Endothelial cell of umbilical vein (primary cell): ENCODE measurements around the gene PCLO. TPM values are rescaled to one million over a fixed set of nuclear protein-coding genes. Genes with fewer than 3 reads are reported as not detected.

Experiments used
- BruUV-seq: library from RNA; stranded (reverse); fragments of 400-500 nt; replicated peaks from 2 replicates; lab custom pipeline; 2021; lab: Mats Ljungman, UMichigan
- CTCF ChIA-PET: fragments of 300-600, 350-600 bp; sonication (Branson Sonifier 250); formaldehyde crosslinking; loops from one replicate; lab custom pipeline; 2021; ENCODE audit warnings: antibody characterized with exemption, inconsistent platforms; lab: Charles Lee
- POLR2A ChIA-PET: fragments of 300-600, 350-600 bp; sonication (Branson Sonifier 250); formaldehyde crosslinking; loops from one replicate; lab custom pipeline; 2021; ENCODE audit warnings: antibody characterized with exemption, inconsistent platforms; lab: Charles Lee
- DNase-seq: peaks from one replicate; pipeline ENCODE4 v3.0.0-alpha.2; 2011; ENCODE audit warnings: low read depth, low spot score
- FAIRE-seq: peaks from 2 replicates; lab custom pipeline; 2011; peaks lifted over from hg19 to GRCh38; lab: Jason Lieb, UNC
- H2AFZ ChIP-seq: 2 replicates; pipeline ENCODE4 v1.6.0; 2012; ENCODE audit warnings: low read depth, low read length, control low read depth, inconsistent platforms
- H3K27ac ChIP-seq: 2 replicates; pipeline ENCODE4 v1.5.1; 2011; ENCODE audit warnings: low read depth, mild to moderate bottlenecking, control low read depth, low read length, moderate library complexity; ENCODE audit not compliant: insufficient read depth
- H3K27me3 ChIP-seq, 2 experiments: 2 replicates each; pipeline versions ENCODE4 v1.6.0 to v1.6.1; 2011; ENCODE audit warnings: low read length in 2 of 2, mixed read lengths in 1 of 2; ENCODE audit not compliant: control insufficient read depth in 2 of 2, insufficient read depth in 2 of 2
- H3K36me3 ChIP-seq, 2 experiments: 2 replicates in 1 of 2; 3 replicates in 1 of 2; pipeline ENCODE4 v1.5.1; 2011; ENCODE audit warnings: low read length in 2 of 2, mild to moderate bottlenecking in 1 of 2, moderate library complexity in 1 of 2; ENCODE audit not compliant: control insufficient read depth in 2 of 2, insufficient read depth in 2 of 2; ENCODE audit errors: extremely low read depth in 1 of 2
- H3K4me1 ChIP-seq: 3 replicates; pipeline ENCODE4 v1.5.1; 2011; ENCODE audit warnings: mild to moderate bottlenecking, low read length; ENCODE audit not compliant: control insufficient read depth, insufficient read depth; ENCODE audit errors: extremely low read depth
- H3K4me2 ChIP-seq: 2 replicates; pipeline ENCODE4 v1.6.1; 2011; ENCODE audit warnings: low read length, control low read depth, mixed read lengths; ENCODE audit not compliant: insufficient read depth
- H3K4me3 ChIP-seq, 3 experiments: fragments of 200-600 bp in 1 of 3; sonication (generic), shearing (Covaris generic) in 1 of 3; replicated peaks in 1 of 3; 2 replicates each; pipeline ENCODE4 v1.5.1; 2011 to 2016; ENCODE audit warnings: control low read depth in 3 of 3, low read length in 3 of 3, mild to moderate bottlenecking in 2 of 3, inconsistent platforms in 1 of 3, low read depth in 1 of 3, moderate library complexity in 1 of 3; ENCODE audit not compliant: insufficient read depth in 1 of 3
- H3K79me2 ChIP-seq: 2 replicates; pipeline ENCODE4 v1.6.0; 2012; ENCODE audit warnings: low read length, inconsistent platforms; ENCODE audit not compliant: control insufficient read depth, insufficient read depth
- H3K9ac ChIP-seq: replicated peaks from 2 replicates; pipeline ENCODE3; 2011; ENCODE audit warnings: low read length, control low read depth; ENCODE audit not compliant: insufficient read depth; ENCODE audit errors: extremely low read depth
- H3K9me1 ChIP-seq: replicated peaks from 3 replicates; pipeline ENCODE4 v1.6.0; 2011; ENCODE audit warnings: mild to moderate bottlenecking, low read length; ENCODE audit not compliant: control insufficient read depth, insufficient read depth; ENCODE audit errors: extremely low read depth
- H3K9me3 ChIP-seq: replicated peaks from 2 replicates; pipeline ENCODE4 v1.5.1; 2012; ENCODE audit warnings: low read length, inconsistent platforms; ENCODE audit not compliant: control insufficient read depth, insufficient read depth
- H4K20me1 ChIP-seq: replicated peaks from 2 replicates; pipeline ENCODE3; 2011; ENCODE audit warnings: mild to moderate bottlenecking, low read length; ENCODE audit not compliant: control insufficient read depth, insufficient read depth; ENCODE audit errors: extremely low read depth
- EZH2 ChIP-seq: IDR thresholded peaks from 2 replicates; pipeline ENCODE4 v1.6.1; 2012; ENCODE audit warnings: borderline replicate concordance, low read depth, mild to moderate bottlenecking, moderate library complexity, low read length, inconsistent platforms; ENCODE audit not compliant: severe bottlenecking
- FOS ChIP-seq: IDR thresholded peaks from 2 replicates; pipeline ENCODE4 v1.6.1; 2011; ENCODE audit warnings: mild to moderate bottlenecking, low read length, moderate library complexity, borderline replicate concordance; ENCODE audit not compliant: insufficient read depth
- GATA2 ChIP-seq: IDR thresholded peaks from 2 replicates; pipeline ENCODE4 v1.7.0; 2011; ENCODE audit warnings: low read depth, mild to moderate bottlenecking, moderate library complexity, mixed read lengths, low read length; ENCODE audit not compliant: insufficient read length, insufficient read depth
- JUN ChIP-seq: IDR thresholded peaks from 2 replicates; pipeline ENCODE4 v1.6.1; 2011; ENCODE audit warnings: borderline replicate concordance, low read depth; ENCODE audit not compliant: insufficient read length, insufficient read depth
- MYC ChIP-seq: IDR thresholded peaks from one replicate; pipeline ENCODE4 v1.6.1; 2011; ENCODE audit warnings: mild to moderate bottlenecking, low read depth, low read length
- POLR2A ChIP-seq: IDR thresholded peaks from 2 replicates; pipeline ENCODE4 v1.6.1; 2012; ENCODE audit warnings: low read depth, mild to moderate bottlenecking, control low read depth, low read length
- POLR2AphosphoS5 ChIP-seq: IDR thresholded peaks from 2 replicates; pipeline ENCODE4 v1.6.1; 2012; ENCODE audit warnings: low read depth, mild to moderate bottlenecking, control low read depth, low read length, moderate library complexity; ENCODE audit not compliant: insufficient read depth
- dilution Hi-C: fragments of 300-500 bp; cut with MboI; formaldehyde crosslinking; loops from one replicate; pipeline ENCODE4 v1.15.0; 2019; ENCODE audit warnings: low sequenced_read_pairs; ENCODE audit not compliant: extremely low pct_ligation_motif_present
- intact Hi-C: fragments of 100-400 bp; cut with micrococcal nuclease; formaldehyde crosslinking; loops from one replicate; pipeline ENCODE4 v1.10.0; 2022
- polyA plus RNA-seq, 4 experiments: library from polyadenylated mRNA; depleted of rRNA in 3 of 4; stranded (reverse) in 3 of 4; unstranded in 1 of 4; fragments of >200 nt; gene quantifications; 2 replicates each; pipeline versions ENCODE4 v1.2.1 to v1.2.3, GENCODE V29; 2011 to 2012; ENCODE audit warnings: missing spikeins in 1 of 4
- total RNA-seq: library from RNA; stranded (reverse); gene quantifications from 2 replicates; pipeline ENCODE4 v1.2.3, GENCODE V29; 2021
- TF ChIP-seq, protein P1 (sequence below): IDR thresholded peaks from 2 replicates; pipeline ENCODE4 v1.6.1; 2011; ENCODE audit not compliant: insufficient read depth, insufficient read length
- TF ChIP-seq, protein P2 (sequence below), 2 donors: IDR thresholded peaks; 1 replicate in 1 of 2; 2 replicates in 1 of 2; pipeline ENCODE4 v1.5.1; 2011; ENCODE audit warnings: low read length in 2 of 2, mild to moderate bottlenecking in 2 of 2, moderate library complexity in 2 of 2, control low read depth in 1 of 2, inconsistent platforms in 1 of 2, low read depth in 1 of 2; ENCODE audit not compliant: insufficient read depth in 1 of 2; ENCODE audit errors: extremely low read depth in 1 of 2

PCLO gene
- total and polyA plus RNA-seq, 2 donors (not counting 3 experiments of a cell fraction or from before 2014, with no cell fraction given): 0.04 to 0.75 TPM

DNA sequence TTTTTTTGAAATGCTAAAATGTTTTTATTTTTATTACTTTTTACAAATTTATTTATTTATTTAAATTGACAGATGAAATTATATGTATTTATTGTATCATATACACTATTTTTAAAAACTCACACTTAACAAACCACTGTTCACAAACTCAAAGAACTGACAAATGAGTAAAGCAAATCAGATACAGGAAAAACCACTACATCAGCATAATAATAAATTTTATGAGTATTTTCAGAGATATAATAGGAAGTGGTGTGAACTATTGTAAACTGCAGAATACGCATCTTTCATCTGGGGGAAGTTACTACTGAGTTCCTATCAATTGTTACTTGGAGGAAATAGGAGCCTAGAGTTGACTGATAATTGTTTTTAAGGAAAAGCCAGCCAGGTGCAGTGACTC, 150.7 kb downstream of the PCLO start:
- no peak for FAIRE-seq
- peaks cover 2% of the 10 kb centered on the region for H3K9me1 ChIP-seq

More for the DNA sequence above, 150.7 kb downstream of the PCLO start:
- TF ChIP-seq JUN: no peak
- no peak for TF ChIP-seq GATA2
- no peak for TF ChIP-seq EZH2
- TF ChIP-seq, protein P1, sequence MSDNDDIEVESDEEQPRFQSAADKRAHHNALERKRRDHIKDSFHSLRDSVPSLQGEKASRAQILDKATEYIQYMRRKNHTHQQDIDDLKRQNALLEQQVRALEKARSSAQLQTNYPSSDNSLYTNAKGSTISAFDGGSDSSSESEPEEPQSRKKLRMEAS: no peak
- TF ChIP-seq FOS: no peak
- TF ChIP-seq POLR2AphosphoS5: no peak
- TF ChIP-seq POLR2A: no peak
- no peak for TF ChIP-seq MYC
- TF ChIP-seq, protein P2, sequence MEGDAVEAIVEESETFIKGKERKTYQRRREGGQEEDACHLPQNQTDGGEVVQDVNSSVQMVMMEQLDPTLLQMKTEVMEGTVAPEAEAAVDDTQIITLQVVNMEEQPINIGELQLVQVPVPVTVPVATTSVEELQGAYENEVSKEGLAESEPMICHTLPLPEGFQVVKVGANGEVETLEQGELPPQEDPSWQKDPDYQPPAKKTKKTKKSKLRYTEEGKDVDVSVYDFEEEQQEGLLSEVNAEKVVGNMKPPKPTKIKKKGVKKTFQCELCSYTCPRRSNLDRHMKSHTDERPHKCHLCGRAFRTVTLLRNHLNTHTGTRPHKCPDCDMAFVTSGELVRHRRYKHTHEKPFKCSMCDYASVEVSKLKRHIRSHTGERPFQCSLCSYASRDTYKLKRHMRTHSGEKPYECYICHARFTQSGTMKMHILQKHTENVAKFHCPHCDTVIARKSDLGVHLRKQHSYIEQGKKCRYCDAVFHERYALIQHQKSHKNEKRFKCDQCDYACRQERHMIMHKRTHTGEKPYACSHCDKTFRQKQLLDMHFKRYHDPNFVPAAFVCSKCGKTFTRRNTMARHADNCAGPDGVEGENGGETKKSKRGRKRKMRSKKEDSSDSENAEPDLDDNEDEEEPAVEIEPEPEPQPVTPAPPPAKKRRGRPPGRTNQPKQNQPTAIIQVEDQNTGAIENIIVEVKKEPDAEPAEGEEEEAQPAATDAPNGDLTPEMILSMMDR (IDR thresholded peaks at IDR 0.05; ENCODE audit: extremely low read depth in 1 of 2, insufficient read depth in 1 of 2, low read depth in 1 of 2, low read length in 2 of 2): no peak
- H3K36me3 ChIP-seq: no peaks in the 10 kb centered on the region
- no peaks in the 10 kb centered on the region for H3K27me3 ChIP-seq
- H4K20me1 ChIP-seq: no peaks in the 10 kb centered on the region
- H3K27ac ChIP-seq: no peak overlapping the region
- ChIA-PET CTCF (interaction anchor here (0.6 kb wide), 1 partner anchor 29 kb away, joined by 3 read pairs; no protein-coding TSS in a partner anchor), POLR2A (no interaction called here)
- no peak overlapping the region for H3K4me3 ChIP-seq
- H3K4me2 ChIP-seq: no peak overlapping the region
- DNase-seq: no peak
- no peaks in the 10 kb centered on the region for H3K79me2 ChIP-seq
- no TSS peak for BruUV-seq
- dilution Hi-C loops: no loop called here
- intact Hi-C loops: no loop called here
- H3K9me3 ChIP-seq: no peaks in the 10 kb centered on the region
- H2AFZ ChIP-seq: no peak overlapping the region
- no peaks in the 10 kb centered on the region for H3K4me1 ChIP-seq
- no peak overlapping the region for H3K9ac ChIP-seq
